ENCODE measurements around the gene SLC35B2.

SLC35B2 gene

GRCh38 chr6:44257025-44257752 is at the start of gene SLC35B2:
SLC35B2 (minus strand) TSS chr6:44257528; CDS start chr6:44257410, 118 bp downstream.
- DNase-seq: peak; percentile 91

- no peak for DNase-seq
Observed at GRCh38 chr6:44306710-44307109, 49.4 kb upstream of the SLC35B2 start.

- no peak for DNase-seq
Observed at GRCh38 chr6:44305200-44305725, 47.9 kb upstream of the SLC35B2 start.

GRCh38 chr6:44304282-44305199 is 47.2 kb upstream of the SLC35B2 start:
- peak; percentile 48 for DNase-seq

- no peak for DNase-seq
Observed at GRCh38 chr6:44303842-44304241, 46.5 kb upstream of the SLC35B2 start.

GRCh38 chr6:44302856-44303255 is 45.5 kb upstream of the SLC35B2 start:
- no peak for DNase-seq

- no peak for DNase-seq
Observed at GRCh38 chr6:44301782-44302564, 44.6 kb upstream of the SLC35B2 start.

GRCh38 chr6:44301106-44301505 is 43.8 kb upstream of the SLC35B2 start:
- DNase-seq: no peak

GRCh38 chr6:44300292-44300823 is 43.0 kb upstream of the SLC35B2 start:
- no peak for DNase-seq

- DNase-seq: no peak
Observed at GRCh38 chr6:44298864-44299263, 41.5 kb upstream of the SLC35B2 start.

- DNase-seq: peak; percentile 39
Observed at GRCh38 chr6:44298055-44298803, 40.9 kb upstream of the SLC35B2 start.

- DNase-seq: peak; percentile 85
Observed at GRCh38 chr6:44297063-44298038, 40.0 kb upstream of the SLC35B2 start.

- peak; percentile 59 for DNase-seq
Observed at GRCh38 chr6:44294832-44295791, 37.8 kb upstream of the SLC35B2 start.

GRCh38 chr6:44292661-44293365 is 35.5 kb upstream of the SLC35B2 start:
- DNase-seq: no peak

- no peak for DNase-seq
Observed at GRCh38 chr6:44291841-44292240, 34.5 kb upstream of the SLC35B2 start.

- peak; percentile 77 for DNase-seq
Observed at GRCh38 chr6:44289726-44290260, 32.5 kb upstream of the SLC35B2 start.

- DNase-seq: no peak
Observed at GRCh38 chr6:44286747-44287146, 29.4 kb upstream of the SLC35B2 start.

- DNase-seq: no peak
Observed at GRCh38 chr6:44286285-44286565, 28.9 kb upstream of the SLC35B2 start.

Measured in NCI-H69 (cell line).